GM12873 (cell line): ENCODE data around the gene IFT81.

Experiments
- CTCF ChIP-seq: IDR thresholded peaks from 2 replicates; pipeline ENCODE4 v1.5.1; 2012; ENCODE audit warnings: low read depth, mild to moderate bottlenecking, moderate library complexity, low read length, control low read depth; ENCODE audit not compliant: insufficient read depth; ENCODE audit errors: missing control alignments

Gene IFT81

GRCh38 chr12:110198386-110198785 is 74.2 kb downstream of the IFT81 start:
- no peak for TF ChIP-seq CTCF

GRCh38 chr12:110199339-110200123 is 75.4 kb downstream of the IFT81 start:
- TF ChIP-seq CTCF: no peak

GRCh38 chr12:110200124-110200417 is 75.9 kb downstream of the IFT81 start:
- no peak for TF ChIP-seq CTCF

DNA sequence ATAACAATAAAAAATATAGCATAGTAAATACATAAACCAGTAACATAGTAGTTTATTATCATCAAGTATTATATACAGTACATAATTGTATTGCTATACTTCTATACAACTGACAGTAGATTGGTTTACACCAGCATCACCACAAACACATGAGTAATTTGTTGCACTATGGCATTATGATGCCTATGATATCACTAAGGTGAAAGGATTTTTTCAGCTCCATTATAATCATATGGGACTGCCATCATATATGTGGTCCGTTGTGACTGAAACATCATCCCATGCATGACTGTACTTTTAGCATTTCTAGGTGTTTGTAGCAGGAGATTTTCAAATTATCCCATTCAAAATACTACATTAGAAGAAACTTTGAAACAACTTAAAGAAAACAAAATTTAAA is 77.8 kb downstream of the IFT81 start:
- no peak for TF ChIP-seq CTCF

GRCh38 chr12:110203546-110203945 is 79.4 kb downstream of the IFT81 start:
- TF ChIP-seq CTCF: no peak

DNA sequence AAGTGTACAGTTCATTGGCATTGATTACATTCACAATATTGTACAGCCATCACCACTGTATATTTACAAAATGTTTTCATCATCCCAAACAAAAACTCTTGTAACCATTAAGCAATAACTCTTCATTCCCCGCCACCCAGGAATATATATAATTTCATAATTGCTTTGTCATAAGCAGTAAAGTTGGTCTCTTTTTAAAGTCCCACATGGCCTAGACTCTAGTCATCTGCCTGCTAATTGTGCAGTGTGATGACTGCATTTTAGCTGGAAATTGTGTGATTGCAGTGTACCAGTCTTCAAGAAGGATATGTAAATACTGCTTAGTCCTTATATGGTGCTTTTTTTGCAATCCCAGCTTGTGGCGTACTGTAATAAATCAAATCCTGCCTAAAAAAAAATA is 81.8 kb downstream of the IFT81 start:
- TF ChIP-seq CTCF: no peak

- TF ChIP-seq CTCF: no peak
Measured at GRCh38 chr12:110217996-110218674, 94.0 kb downstream of the IFT81 start.
